Endodermal cell (in vitro differentiated cells): Measurements from ENCODE around the gene WIPI1. TPM values are rescaled to one million over a fixed set of nuclear protein-coding genes. Genes with fewer than 3 reads are reported as not detected.

Experiments
- DNase-seq: peaks from one replicate; pipeline ENCODE4 v3.0.0-alpha.2; 2017
- H3K27ac ChIP-seq: 2 replicates; pipeline ENCODE4 v1.5.1; 2013; ENCODE audit warnings: mild to moderate bottlenecking, low read depth, low read length, moderate library complexity
- H3K27me3 ChIP-seq: 2 replicates; pipeline ENCODE4 v1.6.1; 2013; ENCODE audit warnings: mild to moderate bottlenecking, low read length, moderate library complexity; ENCODE audit not compliant: insufficient read depth, control insufficient read depth, poor library complexity, severe bottlenecking
- H3K36me3 ChIP-seq: 2 replicates; pipeline ENCODE4 v1.7.0; 2013; ENCODE audit warnings: mild to moderate bottlenecking, low read length, moderate library complexity; ENCODE audit not compliant: control insufficient read depth, insufficient read depth
- H3K4me1 ChIP-seq: one replicate; pipeline ENCODE4 v1.7.0; 2013; ENCODE audit warnings: low read length; ENCODE audit not compliant: control insufficient read depth, insufficient read depth
- H3K4me3 ChIP-seq: 2 replicates; pipeline ENCODE4 v1.5.1; 2013; ENCODE audit warnings: mild to moderate bottlenecking, low read length, moderate library complexity
- H3K9ac ChIP-seq: 2 replicates; pipeline ENCODE4 v1.6.1; 2013; ENCODE audit warnings: mild to moderate bottlenecking, low read length, moderate library complexity; ENCODE audit not compliant: poor library complexity, severe bottlenecking; ENCODE audit errors: extremely low read depth
- H3K9me3 ChIP-seq: 2 replicates; pipeline ENCODE4 v1.6.1; 2013; ENCODE audit warnings: mild to moderate bottlenecking, low read length, moderate library complexity; ENCODE audit not compliant: control insufficient read depth
- H3K27ac Mint-ChIP-seq: 2 replicates; pipeline ENCODE4 v1.8.0; 2020; ENCODE audit warnings: mixed read lengths
- H3K27me3 Mint-ChIP-seq: 2 replicates; pipeline ENCODE4 v1.8.0; 2021; ENCODE audit warnings: mild to moderate bottlenecking, mixed read lengths; ENCODE audit not compliant: insufficient read depth
- H3K36me3 Mint-ChIP-seq: 2 replicates; pipeline ENCODE4 v1.8.0; 2020; ENCODE audit warnings: low read depth, mixed read lengths
- H3K4me1 Mint-ChIP-seq: 2 replicates; pipeline ENCODE4 v1.8.0; 2020; ENCODE audit warnings: mixed read lengths
- H3K4me3 Mint-ChIP-seq: 2 replicates; pipeline ENCODE4 v1.8.0; 2020; ENCODE audit warnings: mild to moderate bottlenecking, moderate library complexity, mixed read lengths
- H3K9me3 Mint-ChIP-seq: 2 replicates; pipeline ENCODE4 v1.8.0; 2020; ENCODE audit warnings: mild to moderate bottlenecking, mixed read lengths
- CTCF ChIP-seq: fragments of 200-600 bp; sonication (generic); conservative IDR thresholded peaks from 2 replicates; pipeline ENCODE4 v1.5.0; 2021; ENCODE audit warnings: antibody characterized with exemption, mild to moderate bottlenecking
- WGBS, 2 experiments: methylation state at CpG; one replicate each; pipeline versions ENCODE4 v1.1.5 to v1.1.7; 2013; ENCODE audit warnings: missing lambda C conversion rate in 2 of 2, mixed read lengths in 1 of 2; ENCODE audit not compliant: insufficient coverage in 1 of 2, insufficient read length in 1 of 2; 5-methylcytosine and 5-hydroxymethylcytosine counted together
- long read RNA-seq, 4 experiments: library from polyadenylated mRNA in 2 of 4; library from RNA in 1 of 4; library from capped mRNA in 1 of 4; stranded (forward) in 3 of 4; unstranded in 1 of 4; transcript quantifications; one replicate each; pipeline ENCODE4 v2.0.0, GENCODE V29; 2020 to 2021; ENCODE audit warnings: inconsistent platforms in 1 of 4
- polyA plus RNA-seq, 2 experiments: library from polyadenylated mRNA; stranded (reverse); fragments of 50-300 nt; gene quantifications; one replicate each; pipeline ENCODE4 v1.2.3, GENCODE V29; 2013
- total RNA-seq, 2 donors: library from RNA; stranded (reverse); fragmentation: NEBNext Ultra II Directional in 1 of 2; extraction: Animal tissue kit (Norgen Biotek cat#: 25700) in 1 of 2; gene quantifications; 2 replicates in 1 of 2; 3 replicates in 1 of 2; pipeline ENCODE4 v1.2.1, GENCODE V29; 2021

WIPI1 gene
- total RNA-seq = 10 to 100 TPM; 32.0 to 39.5 TPM
- 21.5 TPM for polyA plus RNA-seq (2013, experiment 1 of 2)
- 26.3 TPM for polyA plus RNA-seq (2013, experiment 2 of 2)
- long read RNA-seq, experiment 1, transcript WIPI1-206 (13 exons, 1,886 nt) = major isoform, 5 of 14 reads
- long read RNA-seq, experiment 1, partial matches to known transcripts = 4 of 14 reads
- long read RNA-seq, experiment 1, other reads (novel, unspliced or antisense) = 5 of 14 reads
- long read RNA-seq, experiment 2, transcript WIPI1-201 (13 exons, 1,832 nt) = major isoform, 37 of 58 reads
- long read RNA-seq, experiment 2, transcript WIPI1-202 (12 exons, 1,575 nt) = minor isoform, 6 of 58 reads
- long read RNA-seq, experiment 2, partial matches to known transcripts = 8 of 58 reads
- long read RNA-seq, experiment 2, other reads (novel, unspliced or antisense) = 6 of 58 reads
- long read RNA-seq, experiment 3, transcript WIPI1-202 (12 exons, 1,575 nt) = minor isoform, 18 of 145 reads
- long read RNA-seq, experiment 3, transcript WIPI1-201 (13 exons, 1,832 nt) = major isoform, 105 of 145 reads
- long read RNA-seq, experiment 3, partial matches to known transcripts = 10 of 145 reads
- long read RNA-seq, experiment 3, other reads (novel, unspliced or antisense) = 11 of 145 reads
- long read RNA-seq, experiment 4, partial matches to known transcripts = 9 of 13 reads
- long read RNA-seq, experiment 4, other reads (novel, unspliced or antisense) = 1 of 13 reads

GRCh38 chr17:68457168-68457538, at the start of gene WIPI1:
Gene WIPI1, minus strand, starts transcription at chr17:68457496. Its CDS starts 75 bp downstream, at chr17:68457421.
- peaks cover 6% of the 10 kb centered on the region for H3K4me1 ChIP-seq
- DNase-seq = no peak
- H3K4me3 Mint-ChIP-seq = peak within 1 kb of the TSS; percentile 92
- H3K27ac Mint-ChIP-seq = peak within 1 kb of the TSS; percentile 96
- peak within 1 kb of the TSS; percentile 59 for H3K27ac ChIP-seq
- peak within 1 kb of the TSS; percentile 90 for H3K4me3 ChIP-seq
- 0% methylated on average over 6 to 23 of the region's 39 CpGs for WGBS, 2 experiments
- TF ChIP-seq CTCF = no peak
- no peaks in the 10 kb centered on the region for H3K36me3 Mint-ChIP-seq
- H3K9me3 ChIP-seq = no peaks in the 10 kb centered on the region
- peak within 1 kb of the TSS; percentile 74 for H3K9ac ChIP-seq
- H3K9me3 Mint-ChIP-seq = no peaks in the 10 kb centered on the region
- peaks cover 34% of the 10 kb centered on the region for H3K4me1 Mint-ChIP-seq
- peaks cover 5% of the 10 kb centered on the region for H3K27me3 Mint-ChIP-seq
- H3K36me3 ChIP-seq = no peaks in the 10 kb centered on the region
- peaks cover 9% of the 10 kb centered on the region for H3K27me3 ChIP-seq

GRCh38 chr17:68505951-68506350, 48.7 kb upstream of the WIPI1 start:
- H3K36me3 ChIP-seq = no peaks in the 10 kb centered on the region
- no peaks in the 10 kb centered on the region for H3K36me3 Mint-ChIP-seq
- no peak overlapping the region for H3K27ac Mint-ChIP-seq
- H3K27me3 ChIP-seq = no peaks in the 10 kb centered on the region
- 88 to 89% methylated on average over 1 of the region's 1 CpG for WGBS, 2 experiments
- DNase-seq = no peak
- H3K9ac ChIP-seq = no peak overlapping the region
- H3K9me3 Mint-ChIP-seq = no peaks in the 10 kb centered on the region
- H3K27ac ChIP-seq = no peak overlapping the region
- H3K4me1 Mint-ChIP-seq = peaks cover under 1% of the 10 kb centered on the region
- no peak overlapping the region for H3K4me3 ChIP-seq
- H3K4me1 ChIP-seq = no peaks in the 10 kb centered on the region
- no peaks in the 10 kb centered on the region for H3K27me3 Mint-ChIP-seq
- no peak for TF ChIP-seq CTCF
- no peaks in the 10 kb centered on the region for H3K9me3 ChIP-seq
- no peak overlapping the region for H3K4me3 Mint-ChIP-seq

DNA sequence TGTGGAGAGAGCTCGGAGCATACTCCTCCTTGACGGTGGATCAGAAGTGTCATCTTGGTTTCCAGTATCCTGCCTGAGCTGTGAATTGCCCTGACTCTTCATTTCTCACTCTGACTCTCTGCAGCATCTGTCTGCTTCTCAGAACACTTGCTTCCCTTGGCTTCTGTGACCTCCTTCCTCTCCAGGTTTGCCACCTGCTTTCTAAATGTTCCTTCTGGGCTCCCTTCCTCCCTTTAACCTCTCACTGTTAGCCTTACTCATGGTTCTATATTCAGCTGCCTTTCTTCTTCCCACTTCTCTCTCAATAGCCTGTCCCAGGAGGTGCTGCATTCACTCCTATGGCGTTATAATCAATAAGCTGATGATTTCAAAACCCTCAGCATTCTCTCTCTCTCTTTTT, 43.8 kb upstream of the WIPI1 start:
- no peaks in the 10 kb centered on the region for H3K27me3 Mint-ChIP-seq

More for the DNA sequence above, 43.8 kb upstream of the WIPI1 start:
- no peaks in the 10 kb centered on the region for H3K36me3 ChIP-seq
- Mint-ChIP-seq H3K4me1 (no peaks in the 10 kb centered on the region), H3K27ac (no peak overlapping the region), H3K9me3 (peaks cover 4% of the 10 kb centered on the region), H3K4me3 (no peak overlapping the region), H3K36me3 (no peaks in the 10 kb centered on the region)
- H3K4me3 ChIP-seq = no peak overlapping the region
- DNase-seq = no peak
- H3K27me3 ChIP-seq = no peaks in the 10 kb centered on the region
- no peaks in the 10 kb centered on the region for H3K4me1 ChIP-seq
- WGBS, 2 experiments = 89 to 90% methylated on average over 3 of the region's 3 CpGs
- no peak overlapping the region for H3K9ac ChIP-seq
- no peaks in the 10 kb centered on the region for H3K9me3 ChIP-seq
- TF ChIP-seq CTCF = no peak
- H3K27ac ChIP-seq = no peak overlapping the region
